HTR-8/SVneo (cell line): ENCODE results near the gene TFIP11.
"Not testable (repeated sequence)": the region's sequence is repeated elsewhere in the genome, so short reads cannot be mapped to it uniquely, and the experiment has no call there.

Source experiments
- DNase-seq: peaks from one replicate; pipeline ENCODE4 v3.0.0; 2011; ENCODE audit warnings: low spot score, mixed read lengths; ENCODE audit not compliant: insufficient read length
- FAIRE-seq: peaks from 2 replicates; lab custom pipeline; 2011; peaks lifted over from hg19 to GRCh38; lab: Jason Lieb, UNC

TFIP11 gene

GRCh38 chr22:26542831-26543230 is 30.6 kb upstream of the TFIP11 start:
- DNase-seq (no peak), FAIRE-seq (no peak)

GRCh38 chr22:26541167-26541819 is 29.0 kb upstream of the TFIP11 start:
- DNase-seq (no peak), FAIRE-seq (no peak)

- no peak for DNase-seq
- no peak for FAIRE-seq
Measured at GRCh38 chr22:26540119-26540518, 27.8 kb upstream of the TFIP11 start.

- FAIRE-seq (no peak), DNase-seq (no peak)
Measured at GRCh38 chr22:26536762-26537134, 24.5 kb upstream of the TFIP11 start.

GRCh38 chr22:26536056-26536761 is 23.9 kb upstream of the TFIP11 start:
- DNase-seq, result no peak
- no peak for FAIRE-seq

GRCh38 chr22:26535603-26535908 is 23.3 kb upstream of the TFIP11 start:
- no peak for FAIRE-seq

GRCh38 chr22:26534874-26535602 is 22.8 kb upstream of the TFIP11 start:
- no peak for DNase-seq
- FAIRE-seq, result no peak

More at GRCh38 chr22:26535603-26535908, 23.3 kb upstream of the TFIP11 start:
- DNase-seq, result no peak

GRCh38 chr22:26534171-26534855 is 22.0 kb upstream of the TFIP11 start:
- no peak for DNase-seq
- no peak for FAIRE-seq

- FAIRE-seq (no peak), DNase-seq (no peak)
Measured at GRCh38 chr22:26529345-26529744, 17.1 kb upstream of the TFIP11 start.

- FAIRE-seq, DNase-seq: not testable (repeated sequence)
Measured at GRCh38 chr22:26528518-26528917, 16.2 kb upstream of the TFIP11 start.

GRCh38 chr22:26527574-26528465 is 15.5 kb upstream of the TFIP11 start:
- DNase-seq, result no peak
- no peak for FAIRE-seq

GRCh38 chr22:26527167-26527566 is 14.9 kb upstream of the TFIP11 start:
- DNase-seq (no peak), FAIRE-seq (no peak)

- DNase-seq (no peak), FAIRE-seq (no peak)
Measured at GRCh38 chr22:26525946-26526564, 13.8 kb upstream of the TFIP11 start.

- no peak for FAIRE-seq
- no peak for DNase-seq
Measured at GRCh38 chr22:26524870-26525269, 12.6 kb upstream of the TFIP11 start.

GRCh38 chr22:26522592-26522991 is 10.3 kb upstream of the TFIP11 start:
- FAIRE-seq (no peak), DNase-seq (no peak)

GRCh38 chr22:26522012-26522411 is 9.7 kb upstream of the TFIP11 start:
- DNase-seq (no peak), FAIRE-seq (no peak)

- DNase-seq (no peak), FAIRE-seq (no peak)
Measured at GRCh38 chr22:26517429-26517828, 5.2 kb upstream of the TFIP11 start.

GRCh38 chr22:26516503-26516902 is 4.2 kb upstream of the TFIP11 start:
- FAIRE-seq, result no peak
- no peak for DNase-seq

- FAIRE-seq, result no peak
Measured at GRCh38 chr22:26515931-26516330, 3.7 kb upstream of the TFIP11 start.

More at GRCh38 chr22:26515931-26516330, 3.7 kb upstream of the TFIP11 start:
- DNase-seq, result no peak
